Endothelial cell of umbilical vein (primary cell): ENCODE results near the gene MTF2. TPM values are rescaled to one million over a fixed set of nuclear protein-coding genes. Genes with fewer than 3 reads are reported as not detected.

Experiments
- BruUV-seq: library from RNA; stranded (reverse); fragments of 400-500 nt; replicated peaks from 2 replicates; lab custom pipeline; 2021; lab: Mats Ljungman, UMichigan
- CTCF ChIA-PET: fragments of 300-600, 350-600 bp; sonication (Branson Sonifier 250); formaldehyde crosslinking; loops from one replicate; lab custom pipeline; 2021; ENCODE audit warnings: antibody characterized with exemption, inconsistent platforms; lab: Charles Lee
- POLR2A ChIA-PET: fragments of 300-600, 350-600 bp; sonication (Branson Sonifier 250); formaldehyde crosslinking; loops from one replicate; lab custom pipeline; 2021; ENCODE audit warnings: antibody characterized with exemption, inconsistent platforms; lab: Charles Lee
- DNase-seq: peaks from one replicate; pipeline ENCODE4 v3.0.0-alpha.2; 2011; ENCODE audit warnings: low read depth, low spot score
- FAIRE-seq: peaks from 2 replicates; lab custom pipeline; 2011; peaks lifted over from hg19 to GRCh38; lab: Jason Lieb, UNC
- H2AFZ ChIP-seq: 2 replicates; pipeline ENCODE4 v1.6.0; 2012; ENCODE audit warnings: low read depth, low read length, control low read depth, inconsistent platforms
- H3K27ac ChIP-seq: 2 replicates; pipeline ENCODE4 v1.5.1; 2011; ENCODE audit warnings: low read depth, mild to moderate bottlenecking, control low read depth, low read length, moderate library complexity; ENCODE audit not compliant: insufficient read depth
- H3K27me3 ChIP-seq, 2 experiments: 2 replicates each; pipeline versions ENCODE4 v1.6.0 to v1.6.1; 2011; ENCODE audit warnings: low read length in 2 of 2, mixed read lengths in 1 of 2; ENCODE audit not compliant: control insufficient read depth in 2 of 2, insufficient read depth in 2 of 2
- H3K36me3 ChIP-seq, 2 experiments: 2 replicates in 1 of 2; 3 replicates in 1 of 2; pipeline ENCODE4 v1.5.1; 2011; ENCODE audit warnings: low read length in 2 of 2, mild to moderate bottlenecking in 1 of 2, moderate library complexity in 1 of 2; ENCODE audit not compliant: control insufficient read depth in 2 of 2, insufficient read depth in 2 of 2; ENCODE audit errors: extremely low read depth in 1 of 2
- H3K4me1 ChIP-seq: 3 replicates; pipeline ENCODE4 v1.5.1; 2011; ENCODE audit warnings: mild to moderate bottlenecking, low read length; ENCODE audit not compliant: control insufficient read depth, insufficient read depth; ENCODE audit errors: extremely low read depth
- H3K4me2 ChIP-seq: 2 replicates; pipeline ENCODE4 v1.6.1; 2011; ENCODE audit warnings: low read length, control low read depth, mixed read lengths; ENCODE audit not compliant: insufficient read depth
- H3K4me3 ChIP-seq, 3 experiments: fragments of 200-600 bp in 1 of 3; sonication (generic), shearing (Covaris generic) in 1 of 3; replicated peaks in 1 of 3; 2 replicates each; pipeline ENCODE4 v1.5.1; 2011 to 2016; ENCODE audit warnings: control low read depth in 3 of 3, low read length in 3 of 3, mild to moderate bottlenecking in 2 of 3, inconsistent platforms in 1 of 3, low read depth in 1 of 3, moderate library complexity in 1 of 3; ENCODE audit not compliant: insufficient read depth in 1 of 3
- H3K79me2 ChIP-seq: 2 replicates; pipeline ENCODE4 v1.6.0; 2012; ENCODE audit warnings: low read length, inconsistent platforms; ENCODE audit not compliant: control insufficient read depth, insufficient read depth
- H3K9ac ChIP-seq: replicated peaks from 2 replicates; pipeline ENCODE3; 2011; ENCODE audit warnings: low read length, control low read depth; ENCODE audit not compliant: insufficient read depth; ENCODE audit errors: extremely low read depth
- H3K9me1 ChIP-seq: replicated peaks from 3 replicates; pipeline ENCODE4 v1.6.0; 2011; ENCODE audit warnings: mild to moderate bottlenecking, low read length; ENCODE audit not compliant: control insufficient read depth, insufficient read depth; ENCODE audit errors: extremely low read depth
- H3K9me3 ChIP-seq: replicated peaks from 2 replicates; pipeline ENCODE4 v1.5.1; 2012; ENCODE audit warnings: low read length, inconsistent platforms; ENCODE audit not compliant: control insufficient read depth, insufficient read depth
- H4K20me1 ChIP-seq: replicated peaks from 2 replicates; pipeline ENCODE3; 2011; ENCODE audit warnings: mild to moderate bottlenecking, low read length; ENCODE audit not compliant: control insufficient read depth, insufficient read depth; ENCODE audit errors: extremely low read depth
- CTCF ChIP-seq, 2 donors: IDR thresholded peaks; 1 replicate in 1 of 2; 2 replicates in 1 of 2; pipeline ENCODE4 v1.5.1; 2011; ENCODE audit warnings: low read length in 2 of 2, mild to moderate bottlenecking in 2 of 2, moderate library complexity in 2 of 2, control low read depth in 1 of 2, inconsistent platforms in 1 of 2, low read depth in 1 of 2; ENCODE audit not compliant: insufficient read depth in 1 of 2; ENCODE audit errors: extremely low read depth in 1 of 2
- EZH2 ChIP-seq: IDR thresholded peaks from 2 replicates; pipeline ENCODE4 v1.6.1; 2012; ENCODE audit warnings: borderline replicate concordance, low read depth, mild to moderate bottlenecking, moderate library complexity, low read length, inconsistent platforms; ENCODE audit not compliant: severe bottlenecking
- FOS ChIP-seq: IDR thresholded peaks from 2 replicates; pipeline ENCODE4 v1.6.1; 2011; ENCODE audit warnings: mild to moderate bottlenecking, low read length, moderate library complexity, borderline replicate concordance; ENCODE audit not compliant: insufficient read depth
- GATA2 ChIP-seq: IDR thresholded peaks from 2 replicates; pipeline ENCODE4 v1.7.0; 2011; ENCODE audit warnings: low read depth, mild to moderate bottlenecking, moderate library complexity, mixed read lengths, low read length; ENCODE audit not compliant: insufficient read length, insufficient read depth
- JUN ChIP-seq: IDR thresholded peaks from 2 replicates; pipeline ENCODE4 v1.6.1; 2011; ENCODE audit warnings: borderline replicate concordance, low read depth; ENCODE audit not compliant: insufficient read length, insufficient read depth
- POLR2A ChIP-seq: IDR thresholded peaks from 2 replicates; pipeline ENCODE4 v1.6.1; 2012; ENCODE audit warnings: low read depth, mild to moderate bottlenecking, control low read depth, low read length
- dilution Hi-C: fragments of 300-500 bp; cut with MboI; formaldehyde crosslinking; loops from one replicate; pipeline ENCODE4 v1.15.0; 2019; ENCODE audit warnings: low sequenced_read_pairs; ENCODE audit not compliant: extremely low pct_ligation_motif_present
- intact Hi-C: fragments of 100-400 bp; cut with micrococcal nuclease; formaldehyde crosslinking; loops from one replicate; pipeline ENCODE4 v1.10.0; 2022
- polyA plus RNA-seq, 4 experiments: library from polyadenylated mRNA; depleted of rRNA in 3 of 4; stranded (reverse) in 3 of 4; unstranded in 1 of 4; fragments of >200 nt; gene quantifications; 2 replicates each; pipeline versions ENCODE4 v1.2.1 to v1.2.3, GENCODE V29; 2011 to 2012; ENCODE audit warnings: missing spikeins in 1 of 4
- total RNA-seq: library from RNA; stranded (reverse); gene quantifications from 2 replicates; pipeline ENCODE4 v1.2.3, GENCODE V29; 2021
- TF ChIP-seq, protein P1 (sequence below): IDR thresholded peaks from 2 replicates; pipeline ENCODE4 v1.6.1; 2011; ENCODE audit not compliant: insufficient read depth, insufficient read length

Gene MTF2
- total and polyA plus RNA-seq, 2 donors (not counting 3 experiments of a cell fraction or from before 2014, with no cell fraction given): 20.1 to 40.5 TPM

- DNase-seq: peak; percentile 72
- H2AFZ ChIP-seq: no peak overlapping the region
- H3K4me3 ChIP-seq: no peak overlapping the region
- dilution Hi-C loops (no loop called here), intact Hi-C loops (no loop called here)
- no peaks in the 10 kb centered on the region for H3K9me3 ChIP-seq
- ChIA-PET POLR2A (interaction anchor here (0.6 kb wide), 2 partner anchors 56 to 1292 kb away, joined by 4 to 8 read pairs; no protein-coding TSS in a partner anchor), CTCF (interaction anchor here (0.6 to 1.3 kb wide), 6 partner anchors 9 to 408 kb away, joined by 3 to 5 read pairs (median 3); partner anchors contain the start of gene MTF2)
- H3K9me1 ChIP-seq: no peaks in the 10 kb centered on the region
- no peaks in the 10 kb centered on the region for H3K79me2 ChIP-seq
- peaks cover 1 to 17% of the 10 kb centered on the region in 2 experiments for H3K36me3 ChIP-seq
- H3K27me3 ChIP-seq: no peaks in the 10 kb centered on the region
- TF ChIP-seq CTCF (IDR thresholded peaks at IDR 0.05; ENCODE audit: extremely low read depth in 1 of 2, insufficient read depth in 1 of 2, low read depth in 1 of 2, low read length in 2 of 2): no peak
- no peak for TF ChIP-seq JUN
- TF ChIP-seq POLR2A: no peak
- TF ChIP-seq EZH2: no peak
- TF ChIP-seq, protein P1, sequence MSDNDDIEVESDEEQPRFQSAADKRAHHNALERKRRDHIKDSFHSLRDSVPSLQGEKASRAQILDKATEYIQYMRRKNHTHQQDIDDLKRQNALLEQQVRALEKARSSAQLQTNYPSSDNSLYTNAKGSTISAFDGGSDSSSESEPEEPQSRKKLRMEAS: no peak
- peak; percentile 54 for TF ChIP-seq FOS
- no peak for TF ChIP-seq GATA2
- no peak for FAIRE-seq
- no peaks in the 10 kb centered on the region for H4K20me1 ChIP-seq
- H3K4me1 ChIP-seq: peaks cover 11% of the 10 kb centered on the region
- H3K27ac ChIP-seq: peak overlapping the region; percentile 23
- H3K9ac ChIP-seq: peak overlapping the region; percentile 3
- H3K4me2 ChIP-seq: peak overlapping the region; percentile 42
- no TSS peak for BruUV-seq
These were observed 44.2 kb downstream of the MTF2 start for GRCh38 chr1:93123201-93123783.
